Fibroblast of skin of left biceps (primary cell): ENCODE data around the gene HEBP2.
A peak's percentile ranks its signal among the peaks of the same experiment; 100 is the strongest.

Experiments used
- DNase-seq, 2 experiments: peaks; one replicate each; pipeline ENCODE4 v3.0.0-alpha.2; 2013; ENCODE audit warnings: low read depth in 2 of 2

Gene HEBP2

GRCh38 chr6:138397128-138398122, 6.6 kb upstream of the HEBP2 start:
- DNase-seq: no peak

- no peak for DNase-seq
Measured at GRCh38 chr6:138400326-138400725, 3.7 kb upstream of the HEBP2 start.

GRCh38 chr6:138401960-138402837, 1.8 kb upstream of the HEBP2 start:
- DNase-seq: no peak

GRCh38 chr6:138402838-138403187, 1.2 kb upstream of the HEBP2 start:
- DNase-seq: no peak

GRCh38 chr6:138403324-138403800, 661 bp upstream of the HEBP2 start:
- no peak for DNase-seq

GRCh38 chr6:138404666-138405337, 779 bp downstream of the HEBP2 start:
- no peak for DNase-seq

- DNase-seq: no peak
Measured at GRCh38 chr6:138405816-138406413, 1.9 kb downstream of the HEBP2 start.

GRCh38 chr6:138406443-138406842, 2.4 kb downstream of the HEBP2 start:
- no peak for DNase-seq

GRCh38 chr6:138410048-138410735, 6.2 kb downstream of the HEBP2 start:
- DNase-seq: peak; percentile 8 to 21

- peak in 1 of 2 experiments; percentile 4 for DNase-seq
Measured at GRCh38 chr6:138410972-138411880, 7.2 kb downstream of the HEBP2 start.

- no peak for DNase-seq
Measured at GRCh38 chr6:138415125-138415524, 11.1 kb downstream of the HEBP2 start.

- DNase-seq: no peak
Measured at GRCh38 chr6:138416206-138416605, 12.2 kb downstream of the HEBP2 start.

GRCh38 chr6:138417493-138418117, 13.6 kb downstream of the HEBP2 start:
- no peak for DNase-seq

- no peak for DNase-seq
Measured at GRCh38 chr6:138418118-138418742, 14.2 kb downstream of the HEBP2 start.

GRCh38 chr6:138419766-138420165, 15.7 kb downstream of the HEBP2 start:
- no peak for DNase-seq

- DNase-seq: no peak
Measured at GRCh38 chr6:138420356-138420755, 16.3 kb downstream of the HEBP2 start.

- DNase-seq: no peak
Measured at GRCh38 chr6:138421089-138421488, 17.1 kb downstream of the HEBP2 start.

GRCh38 chr6:138421608-138422007, 17.6 kb downstream of the HEBP2 start:
- DNase-seq: no peak

- no peak for DNase-seq
Measured at GRCh38 chr6:138422861-138423260, 18.8 kb downstream of the HEBP2 start.
